Measurements from ENCODE around the gene CWC27. TPM values are rescaled to one million over a fixed set of nuclear protein-coding genes. Genes with fewer than 3 reads are reported as not detected.
A peak's percentile ranks its signal among the peaks of the same experiment; 100 is the strongest.

Gene CWC27
- polyA plus RNA-seq, 1 of the 3 experiments (the other 2 are of a cell fraction), result 6.6 TPM

GRCh38 chr5:65021527-65022226 lies 252.9 kb downstream of the CWC27 start:
- H3K9me2 ChIP-seq, result no peaks in the 10 kb centered on the region
- ChIA-PET POLR2A (interaction anchor here (1.4 kb wide), 1 partner anchor 14 kb away, joined by 4 read pairs; no protein-coding TSS in a partner anchor), CTCF (interaction anchor here (0.7 kb wide), 1 partner anchor 10 kb away, joined by 3 read pairs; no protein-coding TSS in a partner anchor)
- WGBS (ENCODE audit: low lambda C conversion rate), result 85% methylated on average over 1 of the region's 1 CpG
- no peaks in the 10 kb centered on the region for H4K20me1 ChIP-seq (ENCODE audit: insufficient read depth)
- H3F3A ChIP-seq (replicated peaks; ENCODE audit: insufficient read depth), result peaks cover 6% of the 10 kb centered on the region
- H3K4me2 ChIP-seq, result no peak overlapping the region
- no peaks in the 10 kb centered on the region for H3K36me3 ChIP-seq (replicated peaks in 1 of 2; ENCODE audit: control insufficient read depth in 1 of 2, insufficient read depth in 2 of 2, low read length in 1 of 2)
- DNase-seq, result no peak
- H3K27me3 ChIP-seq (ENCODE audit: insufficient read depth), result no peaks in the 10 kb centered on the region
- no peak overlapping the region for H3K9ac ChIP-seq
- no peak overlapping the region for H2AFZ ChIP-seq (ENCODE audit: low read depth)
- H3K9me3 ChIP-seq, result no peaks in the 10 kb centered on the region
- peaks cover 4 to 25% of the 10 kb centered on the region in 2 experiments; a peak in 2 of 4 replicates for H3K4me1 ChIP-seq (ENCODE audit: control insufficient read depth in 1 of 2, insufficient read depth in 2 of 2, low read depth in 1 of 2, low read length in 1 of 2)
- no peak for TF ChIP-seq JUND (IDR thresholded peaks at IDR 0.05)
- peak; percentile 72 for TF ChIP-seq GATA2 (CRISPR knock-in tag; IDR thresholded peaks at IDR 0.05)
- TF ChIP-seq EP300 (IDR thresholded peaks at IDR 0.05; ENCODE audit: borderline replicate concordance in 1 of 2, low read depth in 1 of 2, low read length in 1 of 2), result peak in 1 of 2 experiments; percentile 48; a peak in 1 of 4 replicates
- H3K79me2 ChIP-seq (ENCODE audit: insufficient read depth), result no peaks in the 10 kb centered on the region
- no peak overlapping the region for H3K4me3 ChIP-seq (ENCODE audit: low read depth in 2 of 2, low read length in 1 of 2)
- H3K27ac ChIP-seq (ENCODE audit: low read depth in 2 of 2, low read length in 1 of 2), result peak overlapping the region in 1 of 2 experiments; percentile 75; a peak in 2 of 4 replicates

GRCh38 chr5:65022932-65023331 lies 254.2 kb downstream of the CWC27 start:
- H3K4me2 ChIP-seq, result no peak overlapping the region
- peaks cover 6% of the 10 kb centered on the region for H3F3A ChIP-seq (replicated peaks; ENCODE audit: insufficient read depth)
- ChIA-PET CTCF (interaction anchor here (1.6 kb wide), 1 partner anchor 10 kb away, joined by 4 read pairs; no protein-coding TSS in a partner anchor), POLR2A (no interaction called here)
- H3K36me3 ChIP-seq (replicated peaks in 1 of 2; ENCODE audit: control insufficient read depth in 1 of 2, insufficient read depth in 2 of 2, low read length in 1 of 2), result no peaks in the 10 kb centered on the region
- H3K27ac ChIP-seq (ENCODE audit: low read depth in 2 of 2, low read length in 1 of 2), result no peak overlapping the region; a peak in 1 of 4 replicates
- H3K9me2 ChIP-seq, result no peaks in the 10 kb centered on the region
- no peaks in the 10 kb centered on the region for H3K79me2 ChIP-seq (ENCODE audit: insufficient read depth)
- no peaks in the 10 kb centered on the region for H3K9me3 ChIP-seq
- no peak overlapping the region for H3K9ac ChIP-seq
- no peak overlapping the region for H2AFZ ChIP-seq (ENCODE audit: low read depth)
- H3K4me3 ChIP-seq (ENCODE audit: low read depth in 2 of 2, low read length in 1 of 2), result no peak overlapping the region
- no peaks in the 10 kb centered on the region for H4K20me1 ChIP-seq (ENCODE audit: insufficient read depth)
- no peaks in the 10 kb centered on the region for H3K27me3 ChIP-seq (ENCODE audit: insufficient read depth)
- peaks cover 2 to 32% of the 10 kb centered on the region in 2 experiments; a peak in 2 of 4 replicates for H3K4me1 ChIP-seq (ENCODE audit: control insufficient read depth in 1 of 2, insufficient read depth in 2 of 2, low read depth in 1 of 2, low read length in 1 of 2)
- DNase-seq, result no peak
- TF ChIP-seq POLR2AphosphoS5 (IDR thresholded peaks at IDR 0.05; ENCODE audit: low read depth, low read length) (no peak), MEF2A (IDR thresholded peaks at IDR 0.05; ENCODE audit: borderline replicate concordance, low read depth) (no peak), RFX5 (IDR thresholded peaks at IDR 0.05; ENCODE audit: low read length) (no peak), CTCF (IDR thresholded peaks at IDR 0.05) (no peak), NRF1 (IDR thresholded peaks at IDR 0.05; ENCODE audit: low read depth, low read length) (no peak), FOXM1 (IDR thresholded peaks at IDR 0.05; ENCODE audit: low read depth) (no peak), ZBTB33 (IDR thresholded peaks at IDR 0.05; ENCODE audit: borderline replicate concordance, low read depth) (no peak), CHD2 (IDR thresholded peaks at IDR 0.05; ENCODE audit: low read length, partially characterized antibody) (no peak), FOXJ3 (CRISPR knock-in tag; IDR thresholded peaks at IDR 0.05) (no peak), JUND (IDR thresholded peaks at IDR 0.05) (peak; percentile 9; the same call in 1 of the 2 replicates), RAD21 (IDR thresholded peaks at IDR 0.05; ENCODE audit: low read length) (no peak), ELF1 (IDR thresholded peaks at IDR 0.05) (no peak), RXRA (IDR thresholded peaks at IDR 0.05; ENCODE audit: borderline replicate concordance, low read depth) (no peak), REST (IDR thresholded peaks at IDR 0.05; ENCODE audit: low read depth, low read length) (no peak), GATA2 (CRISPR knock-in tag; IDR thresholded peaks at IDR 0.05) (peak; percentile 48), FOSL2 (IDR thresholded peaks at IDR 0.05; ENCODE audit: borderline replicate concordance, low read depth) (no peak), EZH2phosphoT487 (IDR thresholded peaks at IDR 0.05; ENCODE audit: borderline replicate concordance, low read depth) (no peak), RCOR1 (IDR thresholded peaks at IDR 0.05; ENCODE audit: low read length) (no peak), TCF12 (IDR thresholded peaks at IDR 0.05) (peak; percentile 73), EP300 (IDR thresholded peaks at IDR 0.05; ENCODE audit: borderline replicate concordance in 1 of 2, low read depth in 1 of 2, low read length in 1 of 2) (peak in 1 of 2 experiments; percentile 71; a peak in 1 of 4 replicates)

All from SK-N-SH (cell line).